Loucy (cell line): Measurements from ENCODE around the gene PCTP.

Experiments
- EZH2phosphoT487 ChIP-seq: fragments of 200-600 bp; IDR thresholded peaks from 2 replicates; pipeline ENCODE4 v1.6.1; 2018; ENCODE audit warnings: antibody characterized with exemption, mild to moderate bottlenecking, moderate library complexity, borderline replicate concordance
- TF ChIP-seq, protein P1 (sequence below): fragments of 200-600 bp; sonication (generic); conservative IDR thresholded peaks from 2 replicates; pipeline ENCODE4 v1.5.1; 2014; ENCODE audit warnings: mild to moderate bottlenecking, antibody characterized with exemption, low read length

- TF ChIP-seq, protein P1, sequence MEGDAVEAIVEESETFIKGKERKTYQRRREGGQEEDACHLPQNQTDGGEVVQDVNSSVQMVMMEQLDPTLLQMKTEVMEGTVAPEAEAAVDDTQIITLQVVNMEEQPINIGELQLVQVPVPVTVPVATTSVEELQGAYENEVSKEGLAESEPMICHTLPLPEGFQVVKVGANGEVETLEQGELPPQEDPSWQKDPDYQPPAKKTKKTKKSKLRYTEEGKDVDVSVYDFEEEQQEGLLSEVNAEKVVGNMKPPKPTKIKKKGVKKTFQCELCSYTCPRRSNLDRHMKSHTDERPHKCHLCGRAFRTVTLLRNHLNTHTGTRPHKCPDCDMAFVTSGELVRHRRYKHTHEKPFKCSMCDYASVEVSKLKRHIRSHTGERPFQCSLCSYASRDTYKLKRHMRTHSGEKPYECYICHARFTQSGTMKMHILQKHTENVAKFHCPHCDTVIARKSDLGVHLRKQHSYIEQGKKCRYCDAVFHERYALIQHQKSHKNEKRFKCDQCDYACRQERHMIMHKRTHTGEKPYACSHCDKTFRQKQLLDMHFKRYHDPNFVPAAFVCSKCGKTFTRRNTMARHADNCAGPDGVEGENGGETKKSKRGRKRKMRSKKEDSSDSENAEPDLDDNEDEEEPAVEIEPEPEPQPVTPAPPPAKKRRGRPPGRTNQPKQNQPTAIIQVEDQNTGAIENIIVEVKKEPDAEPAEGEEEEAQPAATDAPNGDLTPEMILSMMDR: no peak
- TF ChIP-seq EZH2phosphoT487: no peak
Observed at GRCh38 chr17:55816532-55817396, 65.9 kb downstream of the PCTP start.
